Vagina (tissue), 2 donors: ENCODE data around the gene GRK3. TPM values are rescaled to one million over a fixed set of nuclear protein-coding genes. Genes with fewer than 3 reads are reported as not detected.

ENCODE experiments used
- DNase-seq, 2 donors: peaks; one replicate each; pipeline ENCODE4 v3.0.0-alpha.2; 2017; ENCODE audit errors: extremely low spot score in 2 of 2
- H3K27ac ChIP-seq: fragments of 200-600 bp; sonication (generic); one replicate; pipeline ENCODE4 v1.5.1; 2019
- H3K27me3 ChIP-seq: fragments of 200-600 bp; sonication (generic); one replicate; pipeline ENCODE4 v1.5.1; 2019
- H3K36me3 ChIP-seq, 2 donors: fragments of 200-600 bp; sonication (generic); one replicate each; pipeline ENCODE4 v1.5.1; 2017 to 2019
- H3K4me1 ChIP-seq: fragments of 200-600 bp; sonication (generic); one replicate; pipeline ENCODE4 v1.5.1; 2019
- H3K4me3 ChIP-seq, 2 donors: fragments of 200-600 bp; sonication (generic); 1 replicate in 1 of 2; 2 replicates in 1 of 2; pipeline ENCODE4 v1.5.1; 2016 to 2019
- H3K9me3 ChIP-seq: fragments of 200-600 bp; sonication (generic); one replicate; pipeline ENCODE4 v1.5.1; 2019
- CTCF ChIP-seq, 3 experiments: fragments of 450-650 bp in 2 of 3; fragments of 200-600 bp in 1 of 3; sonication (generic) in 1 of 3; IDR thresholded peaks; one replicate each; pipeline ENCODE4 v1.5.1; 2017 to 2019; ENCODE audit warnings: antibody characterized with exemption in 3 of 3, mild to moderate bottlenecking in 2 of 3, moderate library complexity in 2 of 3
- POLR2A ChIP-seq, 2 donors: fragments of 450-650 bp; IDR thresholded peaks; one replicate each; pipeline ENCODE4 v1.6.1; 2017; ENCODE audit warnings: antibody characterized with exemption in 2 of 2, mild to moderate bottlenecking in 2 of 2, moderate library complexity in 2 of 2
- POLR2AphosphoS5 ChIP-seq, 2 donors: sonication (generic); formaldehyde crosslinking; IDR thresholded peaks; one replicate each; pipeline ENCODE4 v1.9.0; 2017; ENCODE audit warnings: antibody characterized with exemption in 2 of 2, mild to moderate bottlenecking in 2 of 2, low read depth in 1 of 2; ENCODE audit not compliant: insufficient read depth in 1 of 2
- intact Hi-C: fragments of 100-400 bp; cut with DNase I; formaldehyde crosslinking; loops from one replicate; pipeline ENCODE4 v1.15.1; 2023
- total RNA-seq: library from RNA; depleted of rRNA; stranded (reverse); fragments of >200 nt; gene quantifications from one replicate; pipeline ENCODE4 v1.2.3, GENCODE V29; 2016

GRK3 gene
- total RNA-seq, 1 donor from 2014 or later, result 5.6 TPM

- H3K4me1 ChIP-seq, result peaks cover 4% of the 10 kb centered on the region
- intact Hi-C loops, result no loop called here
- DNase-seq, result no peak
Measured at GRCh38 chr22:25696763-25697162, 132.3 kb downstream of the GRK3 start.

GRCh38 chr22:25697181-25697664 is 132.7 kb downstream of the GRK3 start:
- intact Hi-C loops, result no loop called here
- TF ChIP-seq CTCF (IDR thresholded peaks at IDR 0.05) (no peak), POLR2A (IDR thresholded peaks at IDR 0.05) (no peak), POLR2AphosphoS5 (IDR thresholded peaks at IDR 0.05; ENCODE audit: insufficient read depth in 1 of 2, low read depth in 1 of 2) (no peak)
- H3K27ac ChIP-seq, result no peak overlapping the region

More at GRCh38 chr22:25696763-25697162, 132.3 kb downstream of the GRK3 start:
- Histone ChIP-seq H3K4me3 (no peak overlapping the region), H3K36me3 (no peaks in the 10 kb centered on the region), H3K27ac (no peak overlapping the region), H3K27me3 (no peaks in the 10 kb centered on the region), H3K9me3 (no peaks in the 10 kb centered on the region)
- TF ChIP-seq CTCF (IDR thresholded peaks at IDR 0.05), result no peak
- no peak for TF ChIP-seq POLR2AphosphoS5 (IDR thresholded peaks at IDR 0.05; ENCODE audit: insufficient read depth in 1 of 2, low read depth in 1 of 2)
- TF ChIP-seq POLR2A (IDR thresholded peaks at IDR 0.05), result no peak

GRCh38 chr22:25697978-25698377 is 133.5 kb downstream of the GRK3 start:
- intact Hi-C loops, result no loop called here
- Histone ChIP-seq H3K4me1 (peaks cover 4% of the 10 kb centered on the region), H3K36me3 (no peaks in the 10 kb centered on the region), H3K4me3 (no peak overlapping the region), H3K27me3 (no peaks in the 10 kb centered on the region), H3K27ac (no peak overlapping the region), H3K9me3 (no peaks in the 10 kb centered on the region)
- TF ChIP-seq POLR2A (IDR thresholded peaks at IDR 0.05) (no peak), CTCF (IDR thresholded peaks at IDR 0.05) (no peak), POLR2AphosphoS5 (IDR thresholded peaks at IDR 0.05; ENCODE audit: insufficient read depth in 1 of 2, low read depth in 1 of 2) (no peak)
- no peak for DNase-seq

More at GRCh38 chr22:25697181-25697664, 132.7 kb downstream of the GRK3 start:
- no peaks in the 10 kb centered on the region for H3K27me3 ChIP-seq
- no peak overlapping the region for H3K4me3 ChIP-seq
- no peak for DNase-seq
- no peaks in the 10 kb centered on the region for H3K9me3 ChIP-seq
- H3K4me1 ChIP-seq, result peaks cover 4% of the 10 kb centered on the region
- no peaks in the 10 kb centered on the region for H3K36me3 ChIP-seq

GRCh38 chr22:25698461-25698860 is 134.0 kb downstream of the GRK3 start:
- H3K9me3 ChIP-seq, result no peaks in the 10 kb centered on the region
- H3K27ac ChIP-seq, result no peak overlapping the region
- H3K4me3 ChIP-seq, result no peak overlapping the region
- TF ChIP-seq POLR2A (IDR thresholded peaks at IDR 0.05) (no peak), CTCF (IDR thresholded peaks at IDR 0.05) (no peak), POLR2AphosphoS5 (IDR thresholded peaks at IDR 0.05; ENCODE audit: insufficient read depth in 1 of 2, low read depth in 1 of 2) (no peak)
- intact Hi-C loops, result no loop called here
- H3K27me3 ChIP-seq, result no peaks in the 10 kb centered on the region
- peaks cover 4% of the 10 kb centered on the region for H3K4me1 ChIP-seq
- no peak for DNase-seq
- H3K36me3 ChIP-seq, result no peaks in the 10 kb centered on the region

GRCh38 chr22:25698978-25699377 is 134.5 kb downstream of the GRK3 start:
- no peak for TF ChIP-seq POLR2A (IDR thresholded peaks at IDR 0.05)
- no peak for TF ChIP-seq POLR2AphosphoS5 (IDR thresholded peaks at IDR 0.05; ENCODE audit: insufficient read depth in 1 of 2, low read depth in 1 of 2)
- TF ChIP-seq CTCF (IDR thresholded peaks at IDR 0.05), result no peak
- intact Hi-C loops, result no loop called here

More at GRCh38 chr22:25698978-25699377, 134.5 kb downstream of the GRK3 start:
- H3K27me3 ChIP-seq, result no peaks in the 10 kb centered on the region
- no peaks in the 10 kb centered on the region for H3K36me3 ChIP-seq
- peaks cover 4% of the 10 kb centered on the region for H3K4me1 ChIP-seq
- DNase-seq, result no peak
- H3K9me3 ChIP-seq, result no peaks in the 10 kb centered on the region
- H3K4me3 ChIP-seq, result no peak overlapping the region
- no peak overlapping the region for H3K27ac ChIP-seq
